Measurements from ENCODE around the gene LAMA5. TPM values are rescaled to one million over a fixed set of nuclear protein-coding genes. Genes with fewer than 3 reads are reported as not detected.

LAMA5 gene
- total RNA-seq, 4 donors from 2014 or later = 45.5 to 115 (median 62.5) TPM

DNA sequence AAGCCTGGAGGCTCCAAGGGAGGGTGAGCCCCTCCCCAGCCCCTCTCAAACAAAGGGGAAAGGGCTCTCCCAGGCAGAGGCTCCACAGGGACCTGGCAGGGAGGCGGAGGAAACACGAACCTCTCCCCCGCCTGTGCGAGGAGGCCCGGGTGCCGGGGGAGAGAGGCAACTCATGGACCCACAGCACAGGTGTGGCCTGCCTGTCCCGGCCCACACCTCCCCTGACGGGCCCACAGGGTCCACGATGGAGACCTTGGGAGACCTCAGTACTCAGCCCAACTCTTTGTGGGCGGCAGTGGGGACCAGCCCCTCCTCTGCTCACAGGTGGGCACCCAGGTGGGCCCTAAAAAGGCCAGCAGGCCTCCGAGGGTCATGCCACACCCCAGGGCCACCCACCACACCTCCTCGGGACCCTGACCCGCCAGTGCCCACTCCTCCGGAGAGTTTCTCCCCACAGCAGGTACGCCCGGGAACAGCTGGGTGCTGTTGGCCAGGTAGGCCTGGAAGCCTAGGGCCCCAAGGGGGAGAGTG, 12.2 kb downstream of the LAMA5 start:
- TF ChIP-seq, protein P1, sequence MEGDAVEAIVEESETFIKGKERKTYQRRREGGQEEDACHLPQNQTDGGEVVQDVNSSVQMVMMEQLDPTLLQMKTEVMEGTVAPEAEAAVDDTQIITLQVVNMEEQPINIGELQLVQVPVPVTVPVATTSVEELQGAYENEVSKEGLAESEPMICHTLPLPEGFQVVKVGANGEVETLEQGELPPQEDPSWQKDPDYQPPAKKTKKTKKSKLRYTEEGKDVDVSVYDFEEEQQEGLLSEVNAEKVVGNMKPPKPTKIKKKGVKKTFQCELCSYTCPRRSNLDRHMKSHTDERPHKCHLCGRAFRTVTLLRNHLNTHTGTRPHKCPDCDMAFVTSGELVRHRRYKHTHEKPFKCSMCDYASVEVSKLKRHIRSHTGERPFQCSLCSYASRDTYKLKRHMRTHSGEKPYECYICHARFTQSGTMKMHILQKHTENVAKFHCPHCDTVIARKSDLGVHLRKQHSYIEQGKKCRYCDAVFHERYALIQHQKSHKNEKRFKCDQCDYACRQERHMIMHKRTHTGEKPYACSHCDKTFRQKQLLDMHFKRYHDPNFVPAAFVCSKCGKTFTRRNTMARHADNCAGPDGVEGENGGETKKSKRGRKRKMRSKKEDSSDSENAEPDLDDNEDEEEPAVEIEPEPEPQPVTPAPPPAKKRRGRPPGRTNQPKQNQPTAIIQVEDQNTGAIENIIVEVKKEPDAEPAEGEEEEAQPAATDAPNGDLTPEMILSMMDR (IDR thresholded peaks at IDR 0.05) = no peak
- DNase-seq (ENCODE audit: low spot score) = no peak
- ATAC-seq (ENCODE audit: low FRiP score) = no peak

DNA sequence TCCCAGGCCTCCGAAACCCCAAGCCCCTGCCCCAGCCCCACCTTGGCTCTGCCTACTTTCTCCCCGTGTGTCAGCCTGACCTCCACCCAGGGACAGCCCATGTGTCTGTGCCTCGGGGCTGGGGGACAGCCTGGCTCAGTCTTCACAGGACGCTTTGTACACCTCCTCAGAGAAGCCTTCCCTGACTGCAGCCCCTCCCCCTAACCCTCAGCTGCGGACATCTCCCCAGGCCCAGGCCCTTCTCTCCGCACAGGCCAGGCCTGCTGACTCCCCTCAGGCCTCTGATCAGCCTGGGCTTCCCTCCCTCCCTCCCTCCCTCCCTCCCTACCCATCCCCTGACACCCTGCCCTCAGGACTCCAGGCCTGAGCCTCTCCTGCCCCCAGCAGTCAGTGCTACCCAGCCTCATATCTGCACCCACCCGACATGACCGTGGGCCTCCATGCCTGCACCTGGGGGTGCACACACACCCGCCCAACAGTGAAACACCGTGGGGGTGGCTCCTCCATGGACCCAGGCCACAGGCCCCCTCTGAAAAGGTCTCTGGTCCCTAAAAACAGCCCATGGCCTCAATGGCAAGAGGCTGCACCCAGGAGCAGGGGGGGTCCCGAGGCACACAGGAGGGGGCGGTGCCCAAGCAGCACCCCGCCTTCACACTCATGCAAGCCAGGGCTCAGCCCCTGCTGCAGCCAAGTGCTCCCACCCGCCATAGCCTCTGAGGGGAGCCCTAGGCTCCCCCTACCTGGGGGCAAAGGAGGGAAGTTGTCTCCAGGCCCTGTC, 12.9 kb downstream of the LAMA5 start:
- DNase-seq (ENCODE audit: low spot score) = no peak
- ATAC-seq (ENCODE audit: low FRiP score) = no peak
- TF ChIP-seq, protein P1 (IDR thresholded peaks at IDR 0.05) = no peak

DNA sequence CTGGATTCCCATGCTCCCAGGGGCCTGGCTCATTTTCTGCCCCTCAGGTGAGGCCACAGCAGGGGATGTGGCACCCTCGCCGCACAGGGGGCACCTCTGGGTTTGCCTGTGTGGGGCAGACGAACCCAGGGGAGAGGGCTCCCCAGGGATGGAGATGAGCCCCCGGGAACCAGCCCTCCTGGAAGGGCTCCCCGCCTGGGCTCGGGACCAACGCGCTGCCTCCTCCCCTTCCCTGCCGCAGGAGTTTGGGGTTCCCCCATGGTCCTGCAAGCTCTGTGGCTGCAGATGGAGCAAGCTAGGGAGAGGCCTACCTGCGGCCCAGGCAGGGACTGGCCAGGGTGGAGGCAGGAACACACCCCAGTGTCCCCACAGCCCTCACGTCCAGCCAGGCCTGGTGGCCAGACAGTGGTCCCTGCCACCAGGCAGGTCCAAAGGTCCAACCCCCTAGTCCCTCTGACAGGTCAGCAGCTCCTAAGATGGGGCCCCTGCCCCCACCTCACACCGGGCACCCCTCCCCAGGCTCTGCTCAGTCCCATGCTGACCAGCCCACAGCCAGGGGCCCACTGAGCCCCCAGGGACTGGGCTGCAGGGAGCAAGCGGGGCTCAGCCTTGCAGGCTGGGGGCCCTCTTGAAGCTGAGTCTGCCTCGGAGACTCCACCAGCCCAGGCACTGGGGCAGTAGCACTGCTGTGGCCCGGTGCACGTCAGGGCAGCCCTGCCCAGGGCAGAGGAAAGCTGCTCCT, 13.7 kb downstream of the LAMA5 start:
- TF ChIP-seq, protein P1 (IDR thresholded peaks at IDR 0.05) = no peak
- DNase-seq (ENCODE audit: low spot score) (no peak), ATAC-seq (ENCODE audit: low FRiP score) (no peak)

DNA sequence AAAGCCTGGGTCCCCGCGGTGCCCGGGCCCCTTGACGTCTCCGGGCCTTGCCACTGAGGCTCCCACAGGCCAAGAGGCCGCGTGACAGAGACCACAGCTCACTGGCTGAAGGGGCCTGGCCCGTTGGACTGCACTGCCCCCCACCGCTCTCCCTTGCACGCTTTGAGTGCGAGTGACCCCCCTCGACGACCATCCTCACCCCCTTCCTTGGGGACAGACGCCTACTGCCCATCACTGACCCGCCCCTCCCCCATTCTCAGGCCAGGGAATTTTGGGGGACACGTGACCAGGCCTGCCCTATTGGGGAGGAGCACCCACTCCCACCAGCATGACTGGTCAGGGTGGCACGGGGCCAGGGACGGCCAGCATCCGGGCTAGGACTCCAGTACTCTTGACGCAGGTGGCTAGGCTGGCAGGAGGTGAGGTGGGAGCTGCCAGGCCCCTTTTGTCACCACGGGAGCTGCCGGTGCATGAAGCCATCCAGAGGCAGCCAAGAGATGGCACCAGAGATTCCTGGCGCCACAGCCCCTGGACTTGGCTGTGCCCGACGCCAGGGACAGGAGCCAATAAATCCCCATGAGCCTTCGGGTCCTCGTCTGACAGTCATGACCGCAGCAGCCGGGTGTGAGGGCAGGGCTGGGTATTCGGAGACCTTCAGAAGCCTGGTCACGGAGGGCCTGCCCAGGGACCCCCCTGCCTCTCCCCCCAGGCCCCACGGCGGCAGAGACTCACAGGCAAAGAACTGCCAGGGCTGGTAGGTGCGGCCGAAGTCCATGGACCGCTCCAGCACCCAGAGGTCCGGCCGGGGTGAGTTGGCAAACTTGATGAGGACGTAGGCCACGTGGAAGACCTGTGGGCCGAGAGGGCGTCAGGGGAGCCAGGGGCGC, 14.5 kb downstream of the LAMA5 start:
- TF ChIP-seq, protein P1 (IDR thresholded peaks at IDR 0.05) = no peak
- ATAC-seq (ENCODE audit: low FRiP score) (peak; percentile 38), DNase-seq (ENCODE audit: low spot score) (no peak)

DNA sequence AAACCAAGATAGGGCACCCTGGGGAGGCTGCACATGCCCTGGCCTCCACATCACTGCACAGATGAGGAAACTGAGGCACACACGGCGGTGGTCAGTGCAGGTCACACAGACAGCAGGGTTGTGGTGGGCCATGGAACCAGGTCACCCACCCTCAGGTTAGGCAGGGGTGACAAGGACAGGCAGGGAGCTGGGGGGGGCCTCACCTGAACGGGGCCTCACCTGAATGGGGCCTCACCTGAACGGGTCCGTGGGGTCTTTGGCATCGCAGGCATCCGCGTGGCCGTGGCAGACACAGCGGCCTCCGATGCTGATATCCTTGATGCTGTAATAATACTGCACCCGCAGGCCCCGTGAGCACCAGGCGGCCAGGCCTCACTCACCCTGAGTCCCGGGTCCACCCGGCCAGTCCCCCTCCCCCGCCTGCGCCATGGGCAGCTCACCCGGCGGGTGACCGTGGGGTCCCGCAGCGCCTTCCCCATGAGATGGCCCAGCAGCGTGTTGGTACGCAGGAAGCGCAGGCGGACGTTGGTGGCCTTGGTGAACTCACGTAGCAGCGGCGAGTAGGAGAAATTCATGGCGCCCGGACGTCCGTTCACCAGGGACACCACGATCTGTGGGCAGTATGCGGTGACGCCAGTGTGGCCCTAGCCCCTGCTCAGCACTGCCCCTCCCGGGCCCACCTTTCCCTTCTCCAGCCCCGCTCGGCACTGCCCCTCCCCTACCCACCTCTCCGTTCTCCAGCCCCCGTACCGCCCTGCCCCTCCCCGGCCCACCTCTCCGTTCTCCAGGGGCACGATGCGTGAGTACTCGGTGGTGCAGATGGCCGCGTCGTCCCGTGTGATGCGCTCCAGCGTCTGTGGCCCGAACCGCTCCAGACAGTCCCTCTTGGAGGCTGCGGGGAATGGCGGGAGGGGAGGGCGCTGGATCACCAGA, 15.4 kb downstream of the LAMA5 start:
- TF ChIP-seq, protein P1 (IDR thresholded peaks at IDR 0.05) = no peak
- ATAC-seq (ENCODE audit: low FRiP score) (no peak), DNase-seq (ENCODE audit: low spot score) (no peak)

Measured in omental fat pad (tissue), 4 donors.